GM19455 (cell line): ENCODE measurements around the gene DNAJA2.
"Not testable (repeated sequence)": the region's sequence is repeated elsewhere in the genome, so short reads cannot be mapped to it uniquely, and the experiment has no call there.

ENCODE experiments used
- ATAC-seq: cut with Tn5 transposase; IDR thresholded peaks from one replicate; pipeline ENCODE4 v1.9.1; 2021; ENCODE audit not compliant: unreplicated experiment

Gene DNAJA2

GRCh38 chr16:46975908-46976470, 2.5 kb upstream of the DNAJA2 start:
- no peak for ATAC-seq

- no peak for ATAC-seq
These were observed 1.7 kb upstream of the DNAJA2 start for GRCh38 chr16:46975165-46975564.

GRCh38 chr16:46974352-46974751, 878 bp upstream of the DNAJA2 start:
- ATAC-seq = no peak

DNA sequence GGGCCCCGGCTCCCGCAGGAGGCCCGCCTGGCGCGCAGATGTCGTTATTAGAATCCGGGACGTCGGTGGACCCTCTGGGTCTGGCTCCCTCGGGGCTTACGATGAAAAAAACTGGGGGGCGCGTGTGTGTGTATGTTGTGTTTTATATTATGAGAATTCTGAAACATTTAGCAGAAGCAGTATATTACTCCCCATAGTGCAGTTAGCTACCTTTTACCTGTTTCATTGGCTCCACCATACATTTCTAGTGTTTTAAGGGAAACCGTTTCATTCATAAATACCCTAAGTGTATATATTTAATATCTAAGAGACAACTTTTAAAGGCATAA, 486 bp upstream of the DNAJA2 start:
- no peak for ATAC-seq

DNA sequence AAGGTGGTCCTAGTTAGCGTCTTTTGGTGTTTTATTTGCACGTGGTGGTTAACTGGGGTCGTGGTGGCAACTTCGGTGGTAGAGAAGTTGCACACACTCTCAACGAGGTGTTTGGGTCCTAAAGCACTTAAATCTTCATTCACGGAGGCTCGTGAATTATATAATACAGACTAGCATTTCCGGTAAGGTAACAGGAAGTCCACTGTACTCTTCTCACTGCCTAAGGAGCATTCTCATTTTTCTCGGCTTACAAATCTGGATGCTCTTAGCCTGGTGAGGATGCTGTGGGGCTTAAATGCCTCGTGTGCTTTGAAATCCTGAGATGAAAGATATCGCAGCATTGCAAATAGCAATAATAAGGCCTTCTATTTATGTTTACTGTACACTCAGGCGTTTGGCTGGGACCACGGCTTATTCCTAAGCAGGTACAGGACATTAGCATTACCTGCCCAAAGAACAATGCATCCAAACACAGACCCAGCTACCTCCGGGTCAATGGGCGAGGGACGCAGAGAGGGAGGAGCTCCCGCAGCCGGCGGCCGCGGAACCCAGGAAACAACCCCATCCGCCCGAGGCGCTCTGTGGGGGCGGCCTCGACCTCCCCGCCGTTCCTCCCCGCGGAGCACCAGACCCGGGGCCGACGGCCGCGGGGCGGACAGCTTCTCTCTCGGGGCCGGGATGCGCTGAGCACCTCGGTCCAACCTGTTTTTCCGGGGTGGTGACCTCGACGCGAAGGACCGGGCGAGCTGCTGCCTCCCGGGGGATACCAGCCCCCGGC, 856 bp downstream of the DNAJA2 start:
- ATAC-seq = peak; percentile 43

- no peak for ATAC-seq
These were observed 2.2 kb downstream of the DNAJA2 start for GRCh38 chr16:46971271-46971670.

GRCh38 chr16:46970089-46970488, 3.4 kb downstream of the DNAJA2 start:
- no peak for ATAC-seq

- ATAC-seq = no peak
These were observed 5.4 kb downstream of the DNAJA2 start for GRCh38 chr16:46968063-46968435.

DNA sequence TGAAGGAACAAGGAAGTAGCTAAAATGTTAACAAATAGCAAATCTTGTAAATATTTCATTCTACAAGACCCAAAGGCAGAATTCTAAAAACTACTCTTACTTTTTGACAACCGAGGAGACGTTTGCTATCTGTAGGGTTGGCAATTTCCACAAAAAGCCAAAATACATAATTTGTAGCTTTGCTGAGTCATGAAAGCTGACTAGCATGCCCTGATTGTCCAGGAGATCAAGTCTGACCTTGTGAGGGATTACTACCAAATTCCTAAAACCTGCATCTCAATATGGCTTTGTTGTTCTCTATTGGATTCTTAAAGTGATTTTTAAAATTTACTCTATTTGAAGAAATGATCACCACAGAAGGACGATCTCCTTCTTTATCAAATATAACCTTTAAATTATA, 10.8 kb downstream of the DNAJA2 start:
- ATAC-seq = no peak

DNA sequence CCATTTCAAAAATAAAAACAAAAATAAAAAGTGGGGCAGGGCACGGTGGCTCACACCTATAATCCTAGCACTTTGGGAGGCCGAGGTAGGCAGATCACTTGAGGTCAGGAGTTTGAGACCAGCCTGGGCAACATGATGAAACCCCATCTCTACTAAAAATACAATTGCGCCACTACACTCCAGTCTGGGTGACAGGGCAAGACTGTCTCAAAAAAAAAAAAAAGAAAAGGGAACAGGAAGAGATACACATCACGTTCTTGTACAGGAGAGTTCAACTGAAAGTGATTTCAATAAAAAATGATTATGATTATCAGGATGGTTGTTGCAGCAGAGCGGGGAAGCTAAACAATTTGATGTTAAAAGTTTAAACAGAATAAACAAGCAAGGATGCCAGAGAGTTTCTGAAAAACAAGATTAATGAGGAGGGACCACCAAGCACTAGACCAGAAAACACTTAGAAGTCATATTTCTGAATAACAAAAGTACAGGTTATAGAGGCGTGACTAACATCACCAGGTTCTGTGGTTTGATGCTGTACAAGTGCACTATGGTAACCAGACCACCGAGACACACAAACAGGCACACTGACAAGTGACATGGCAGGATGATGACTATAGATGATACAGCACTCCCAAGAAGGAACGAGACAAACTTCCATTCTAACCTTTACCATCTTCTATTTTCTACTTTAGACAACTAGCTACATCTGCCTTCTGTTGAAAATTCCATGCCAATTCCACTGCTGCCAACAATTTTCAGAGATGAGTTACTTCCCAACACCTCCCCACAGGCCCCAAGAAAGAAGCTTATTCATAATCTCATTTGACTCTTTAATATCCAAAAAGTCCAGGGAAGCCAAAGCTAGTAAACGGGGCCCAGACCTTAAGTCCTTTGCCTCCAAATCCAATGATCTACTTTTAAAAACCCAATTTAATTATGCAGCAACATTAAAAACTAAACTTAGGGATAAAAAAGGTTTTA, 11.8 kb downstream of the DNAJA2 start:
- no peak for ATAC-seq

GRCh38 chr16:46954562-46954961, 18.9 kb downstream of the DNAJA2 start:
- no peak for ATAC-seq

- no peak for ATAC-seq
These were observed 23.5 kb downstream of the DNAJA2 start for GRCh38 chr16:46950009-46950408.

DNA sequence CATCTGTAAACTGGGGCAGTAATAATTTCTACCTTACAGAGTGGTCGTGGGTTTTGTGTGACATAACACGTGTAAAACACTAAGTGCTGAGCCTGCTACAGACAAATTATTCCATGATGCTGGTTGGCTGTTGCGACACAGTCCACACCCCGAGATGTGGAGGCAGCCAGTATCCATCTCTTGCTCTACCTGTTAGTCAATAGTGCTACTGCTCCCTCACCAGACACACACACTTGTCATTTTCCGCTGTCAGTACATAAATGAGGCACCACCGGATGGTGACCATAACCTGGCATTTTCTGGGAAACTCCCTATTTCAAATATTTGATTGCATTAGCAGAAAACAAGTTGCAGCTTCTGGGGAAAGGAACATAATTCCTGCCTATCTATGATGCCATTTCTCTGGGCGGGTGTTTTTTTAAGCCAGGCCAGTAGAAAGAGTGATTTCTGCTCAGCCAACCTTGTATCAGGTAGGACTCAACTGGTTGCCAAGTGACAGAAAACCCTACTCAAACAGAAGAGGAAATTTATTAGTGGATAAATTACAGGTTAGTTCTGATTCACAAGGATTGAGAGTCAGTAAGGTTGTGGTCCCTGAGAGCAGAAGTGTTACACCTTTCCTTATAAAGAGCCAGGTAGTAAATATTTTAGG, 24.1 kb downstream of the DNAJA2 start:
- no peak for ATAC-seq

DNA sequence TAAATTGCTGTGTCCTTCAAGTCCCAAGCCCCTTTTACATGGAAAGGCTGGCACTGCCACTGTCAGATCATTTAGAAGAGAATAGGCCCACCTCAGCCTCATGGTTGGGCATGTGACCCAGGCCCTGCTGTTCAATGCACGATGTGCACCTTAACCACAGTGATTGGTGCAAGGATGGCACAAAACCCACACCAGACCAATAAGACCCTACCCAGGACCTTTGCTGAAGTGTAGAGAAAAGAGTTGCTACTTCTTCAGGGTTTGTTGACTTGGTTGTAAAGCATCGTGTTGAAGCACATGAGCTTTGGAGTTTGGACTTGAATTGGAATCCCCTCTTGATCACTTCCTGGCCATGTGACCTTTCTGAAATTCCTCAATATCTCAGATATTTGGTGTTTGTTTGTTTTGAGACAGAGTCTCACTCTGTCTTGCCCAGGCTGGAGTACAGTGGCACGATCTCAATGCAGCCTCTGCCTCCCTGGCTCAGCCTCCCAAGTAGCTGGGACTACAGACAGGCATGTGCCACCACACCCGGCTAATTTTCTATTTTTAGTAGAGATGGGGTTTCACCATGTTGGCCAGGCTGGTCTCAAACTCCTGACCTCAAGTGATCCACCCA, 24.8 kb downstream of the DNAJA2 start:
- no peak for ATAC-seq

GRCh38 chr16:46947900-46948547, 25.4 kb downstream of the DNAJA2 start:
- peak; percentile 67 for ATAC-seq

GRCh38 chr16:46944713-46945112, 28.8 kb downstream of the DNAJA2 start:
- ATAC-seq = not testable (repeated sequence)

DNA sequence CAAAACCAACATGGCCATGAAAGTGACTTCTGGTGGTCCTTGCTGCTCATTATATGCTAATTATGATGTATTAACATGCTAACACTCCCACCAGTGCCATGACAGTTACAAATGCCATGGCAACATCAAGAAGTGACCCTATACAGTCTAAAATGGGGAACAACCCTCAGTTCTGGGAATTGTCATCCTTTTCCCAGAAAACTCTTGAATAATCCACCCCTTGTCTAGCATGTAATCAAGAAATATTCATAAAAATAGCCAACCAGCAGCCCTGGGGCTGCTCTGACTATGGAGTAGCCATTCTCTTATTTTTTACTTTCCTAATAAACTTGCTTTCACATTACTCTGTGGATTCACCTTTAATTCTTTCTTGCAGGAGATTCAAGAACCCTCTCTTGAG, 35.9 kb downstream of the DNAJA2 start:
- no peak for ATAC-seq

DNA sequence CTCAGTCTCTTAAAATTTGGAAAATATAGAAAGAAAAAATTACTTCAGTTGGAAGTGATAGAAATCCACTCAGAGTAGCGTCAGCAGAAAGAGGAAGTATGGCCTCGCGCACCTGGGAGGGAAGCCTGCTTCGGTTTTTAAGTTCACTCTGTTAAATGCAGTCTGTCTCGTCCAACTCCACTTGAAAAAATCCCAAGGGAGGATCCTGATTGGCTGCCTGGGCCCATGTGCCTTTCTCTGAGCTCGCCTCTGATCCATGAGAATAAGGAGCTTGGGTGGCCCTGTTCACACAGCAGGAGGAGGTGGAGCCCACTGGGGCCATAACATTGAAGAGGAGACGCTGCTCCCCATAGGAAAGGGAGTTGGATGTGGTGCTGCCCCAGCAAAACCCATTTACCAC, 40.7 kb downstream of the DNAJA2 start:
- no peak for ATAC-seq

DNA sequence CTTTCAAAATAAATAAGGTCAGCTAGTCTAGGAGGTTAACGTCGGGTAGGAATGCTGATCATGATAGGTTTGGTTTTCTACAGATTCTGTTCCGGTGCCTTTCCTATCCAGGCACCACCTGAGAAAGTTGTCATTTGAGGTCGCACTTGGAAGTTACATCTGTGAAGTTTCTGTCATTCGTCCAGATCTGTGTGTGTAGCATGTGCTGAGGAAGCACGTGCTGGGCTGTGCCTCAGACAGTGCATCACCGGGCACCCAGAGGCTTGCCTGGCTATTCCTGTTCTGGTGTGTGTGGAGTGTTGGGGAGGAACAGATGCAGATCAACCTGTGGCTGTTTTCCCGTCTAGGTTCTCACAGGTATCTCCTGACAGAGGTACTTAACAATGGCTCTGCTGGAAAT, 42.6 kb downstream of the DNAJA2 start:
- ATAC-seq = no peak
